Activated CD8-positive, alpha-beta memory T cell treated with anti-CD3 and anti-CD28 coated beads for 1 hour (primary cell): Measurements from ENCODE around the gene CDC42EP4.
"Not testable (repeated sequence)": the region's sequence is repeated elsewhere in the genome, so short reads cannot be mapped to it uniquely, and the experiment has no call there.

Experiments
- DNase-seq, 2 donors: peaks; one replicate each; pipeline ENCODE4 v3.0.0-alpha.2; 2020; ENCODE audit warnings: low read depth in 1 of 2; ENCODE audit errors: extremely low read depth in 1 of 2

CDC42EP4 gene

DNA sequence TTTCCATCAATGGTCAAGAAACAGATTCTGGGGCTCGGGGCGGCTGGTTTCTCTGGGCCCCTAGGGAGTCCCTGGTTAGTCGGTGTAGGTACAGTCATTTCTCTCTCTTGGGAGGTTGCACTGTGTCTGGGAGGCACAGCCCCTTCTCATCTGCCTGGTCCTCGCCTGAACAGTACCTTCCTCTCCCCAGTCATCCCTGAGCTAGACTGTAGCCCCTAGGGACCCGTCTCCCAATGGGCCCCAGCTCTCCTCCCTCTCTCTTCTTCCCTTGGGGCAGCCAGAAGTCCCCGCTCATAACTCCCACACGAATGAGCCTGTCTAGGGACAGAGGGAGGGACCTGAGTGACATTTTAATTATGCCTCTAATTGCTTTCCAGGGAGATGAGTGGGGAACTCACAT, 29.9 kb downstream of the CDC42EP4 start:
- DNase-seq = no peak

DNA sequence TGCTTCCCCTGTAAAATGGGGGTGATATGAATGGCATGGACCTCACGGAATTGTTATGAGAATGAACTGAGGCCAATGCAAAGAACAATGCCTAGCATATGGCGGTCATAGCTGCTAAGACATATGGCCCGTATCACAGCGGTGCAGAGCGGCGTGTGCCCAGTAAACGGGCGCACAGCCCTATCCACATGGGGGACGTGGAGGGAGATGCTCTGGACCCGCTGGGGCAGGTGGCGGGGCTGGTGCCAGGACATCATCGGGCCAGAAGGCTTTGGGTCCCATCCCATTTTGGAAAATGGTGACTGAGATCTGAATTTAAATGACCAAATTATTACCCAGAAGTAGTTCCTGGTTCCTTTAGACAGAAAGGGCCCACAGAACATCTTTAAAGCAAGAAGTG, 31.6 kb downstream of the CDC42EP4 start:
- no peak for DNase-seq

DNA sequence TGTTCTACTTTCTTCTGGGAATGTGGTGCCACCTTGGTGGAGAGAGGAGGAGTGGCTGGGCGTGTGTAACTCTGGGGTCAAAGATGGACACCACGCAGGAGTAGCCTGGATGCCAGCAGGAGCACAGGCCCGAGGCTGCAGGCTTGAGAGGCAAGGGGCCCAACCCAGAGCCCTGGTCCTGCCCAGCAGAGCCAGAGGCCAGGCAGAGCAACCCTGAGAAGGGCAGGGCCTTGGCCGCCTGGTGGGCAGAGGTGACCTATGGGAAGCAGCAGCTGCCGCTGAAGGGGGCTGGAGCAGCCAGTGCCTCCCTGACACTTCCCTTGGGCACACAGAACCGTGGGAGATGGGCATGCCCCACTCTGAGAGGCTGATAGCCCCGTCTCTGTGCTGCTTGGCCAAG, 32.1 kb downstream of the CDC42EP4 start:
- DNase-seq = no peak

GRCh38 chr17:73278465-73279453, 33.0 kb downstream of the CDC42EP4 start:
- DNase-seq = no peak

DNA sequence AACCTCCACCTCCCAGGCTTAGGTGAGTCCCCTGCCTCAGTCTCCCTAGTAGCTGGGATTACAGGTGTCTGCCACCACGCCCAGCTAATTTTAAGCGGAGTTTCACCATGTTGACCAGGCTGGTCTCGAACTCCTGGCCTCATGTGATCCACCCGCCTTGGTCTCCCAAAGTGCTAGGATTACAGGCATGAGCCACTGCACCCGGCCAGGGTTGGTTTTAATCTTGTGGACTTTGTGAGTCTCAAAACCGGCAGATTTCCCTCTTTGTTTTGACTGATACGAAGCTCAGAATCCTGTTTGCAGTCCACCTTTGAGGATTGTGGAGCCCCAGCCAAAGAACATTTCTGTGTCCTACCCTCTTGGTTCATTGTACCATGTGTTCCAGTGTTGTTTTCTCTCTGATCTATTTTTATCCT, 33.7 kb downstream of the CDC42EP4 start:
- DNase-seq = no peak

GRCh38 chr17:73274490-73274889, 37.3 kb downstream of the CDC42EP4 start:
- DNase-seq = no peak

DNA sequence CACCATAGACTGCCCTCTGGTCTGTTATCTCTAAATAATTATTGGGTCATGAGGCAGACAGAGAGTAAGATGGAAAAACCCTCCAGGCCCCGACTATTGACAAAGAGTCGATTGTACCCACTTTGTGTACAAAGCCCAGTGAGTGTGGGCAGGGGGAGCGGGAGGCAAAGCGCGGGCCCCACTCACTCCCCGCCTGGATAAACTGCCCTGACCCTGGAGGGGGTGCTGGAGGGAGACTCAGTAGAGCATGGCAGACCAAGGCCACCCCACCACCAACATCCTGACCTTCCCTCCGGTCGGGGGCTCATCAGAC, 38.9 kb downstream of the CDC42EP4 start:
- no peak for DNase-seq

- DNase-seq = no peak
Measured at GRCh38 chr17:73271072-73271471, 40.7 kb downstream of the CDC42EP4 start.

- no peak for DNase-seq
Measured at GRCh38 chr17:73269791-73270190, 42.0 kb downstream of the CDC42EP4 start.

GRCh38 chr17:73269329-73269615, 42.5 kb downstream of the CDC42EP4 start:
- DNase-seq = no peak

DNA sequence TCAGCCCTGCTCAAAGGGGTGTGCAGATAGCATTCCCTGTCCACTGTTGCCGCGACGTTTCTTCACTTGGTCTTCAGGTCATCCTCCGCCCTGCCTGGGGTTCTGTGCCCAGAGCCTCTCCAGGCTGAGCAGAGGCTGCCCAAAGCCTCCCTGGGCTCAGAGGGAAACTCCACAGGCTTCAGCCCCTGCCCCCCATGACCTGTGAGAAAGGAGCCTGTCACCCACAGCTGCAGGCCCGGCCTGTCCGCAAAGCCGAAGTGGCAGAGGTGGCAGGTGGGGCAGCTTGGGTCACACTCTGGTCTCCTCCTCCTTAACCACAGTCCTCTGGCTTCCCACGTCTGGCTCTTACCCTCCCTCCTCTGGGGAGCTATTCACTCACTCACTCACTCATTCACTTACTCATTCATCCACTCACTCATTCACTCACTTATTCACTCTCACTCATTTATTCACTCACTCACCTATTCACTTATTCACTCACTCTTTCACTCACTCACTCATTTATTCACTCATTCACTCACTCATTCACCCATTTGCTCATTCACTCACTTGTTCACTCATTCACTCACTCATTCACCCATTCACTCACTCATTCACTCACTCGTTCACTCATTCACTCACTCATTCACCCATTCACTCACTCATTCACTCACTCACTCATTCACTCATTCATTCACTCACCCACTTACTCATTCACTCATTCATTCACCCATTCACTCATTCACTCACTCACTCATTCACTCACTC, 43.0 kb downstream of the CDC42EP4 start:
- no peak for DNase-seq

DNA sequence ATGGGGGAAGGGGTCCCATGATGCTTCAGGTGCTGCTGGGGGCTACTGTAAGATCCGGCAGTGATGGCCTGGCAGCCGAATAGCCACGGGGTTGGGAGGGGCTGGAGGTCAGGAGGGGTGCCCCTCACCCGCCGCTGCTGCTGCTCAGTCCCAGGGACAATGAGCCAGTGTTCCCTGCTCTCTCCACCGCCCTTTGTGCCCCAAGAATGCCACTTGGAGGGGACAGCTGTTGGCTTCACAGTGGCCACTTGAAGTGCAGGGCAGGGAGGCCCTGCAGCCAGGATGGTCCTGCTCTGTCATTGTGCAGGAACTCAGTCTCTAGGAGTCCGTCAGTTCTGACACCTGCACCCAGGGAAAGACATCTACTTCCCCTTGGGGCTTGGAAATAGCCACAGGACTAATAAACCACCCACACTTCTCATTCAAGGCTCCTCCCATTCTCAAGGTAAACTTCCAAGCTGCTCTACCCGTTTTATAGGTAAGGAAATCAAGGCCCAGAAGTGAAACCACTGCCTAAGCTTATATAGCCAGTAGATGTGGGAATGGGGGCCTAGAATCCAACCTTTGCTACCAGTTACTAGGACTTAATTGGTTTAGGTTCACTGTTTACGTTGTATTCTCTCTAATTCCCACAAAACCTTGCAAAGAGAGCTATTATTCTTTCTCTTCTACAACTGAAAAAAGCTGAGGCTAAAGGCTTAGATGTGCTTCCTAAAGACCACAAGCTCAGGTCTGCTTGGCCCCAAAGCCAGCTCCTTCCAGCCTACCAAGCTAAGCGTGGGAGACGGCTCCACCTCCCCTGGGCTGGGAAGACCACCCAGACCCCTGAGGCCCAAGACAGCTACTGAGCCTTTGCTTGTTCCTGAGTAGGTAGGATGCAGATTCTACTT, 43.9 kb downstream of the CDC42EP4 start:
- no peak for DNase-seq

- no peak for DNase-seq
Measured at GRCh38 chr17:73266796-73267195, 45.0 kb downstream of the CDC42EP4 start.

GRCh38 chr17:73265646-73266640, 45.9 kb downstream of the CDC42EP4 start:
- DNase-seq = no peak

GRCh38 chr17:73264448-73264847, 47.4 kb downstream of the CDC42EP4 start:
- DNase-seq = not testable (repeated sequence)

DNA sequence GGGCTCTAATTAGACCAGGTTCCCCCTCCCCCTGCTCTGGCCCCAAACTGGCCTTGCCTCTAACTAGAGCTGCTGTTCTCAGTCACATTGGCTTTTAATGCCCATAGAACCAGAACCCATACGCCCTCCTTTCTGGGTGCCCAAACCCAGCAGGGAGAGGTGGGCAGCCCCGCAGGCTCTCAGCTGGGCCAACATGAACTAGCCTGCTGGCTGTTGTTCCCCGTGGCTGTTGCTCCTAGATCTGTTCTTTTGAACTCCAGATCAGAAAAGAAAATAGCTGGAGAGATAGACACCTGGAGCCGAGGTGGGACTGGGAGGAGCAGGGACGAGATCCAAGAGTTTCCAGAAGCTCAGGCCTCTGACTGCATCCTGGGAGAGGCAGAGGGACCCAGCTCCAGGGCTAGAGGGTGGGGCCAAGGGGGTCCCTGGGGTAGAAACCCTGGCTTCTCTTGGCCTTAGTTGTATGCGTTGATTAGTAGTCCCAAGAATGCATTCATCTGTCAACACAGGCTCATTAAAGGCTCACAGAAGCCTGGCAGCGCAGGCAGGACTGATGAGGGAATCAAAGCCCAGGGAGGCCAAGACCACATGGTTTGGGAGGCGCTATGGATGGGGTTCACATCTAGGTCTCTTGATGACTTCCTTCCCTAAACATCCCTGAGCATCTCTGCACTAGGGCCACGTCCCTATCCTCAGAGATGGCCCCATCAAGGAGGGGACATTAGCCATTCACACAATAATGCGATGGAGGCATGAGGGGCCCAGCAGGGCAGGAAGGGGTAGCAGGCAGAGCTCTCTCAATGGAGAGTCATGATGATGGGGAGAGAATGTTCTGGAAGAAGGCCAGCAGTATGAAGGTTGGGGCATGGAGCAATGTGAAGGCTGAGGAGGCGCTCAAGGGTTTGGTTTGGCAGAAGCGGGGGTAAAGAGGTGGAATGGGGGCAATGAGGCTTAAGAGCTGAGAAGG, 48.8 kb downstream of the CDC42EP4 start:
- no peak for DNase-seq

DNA sequence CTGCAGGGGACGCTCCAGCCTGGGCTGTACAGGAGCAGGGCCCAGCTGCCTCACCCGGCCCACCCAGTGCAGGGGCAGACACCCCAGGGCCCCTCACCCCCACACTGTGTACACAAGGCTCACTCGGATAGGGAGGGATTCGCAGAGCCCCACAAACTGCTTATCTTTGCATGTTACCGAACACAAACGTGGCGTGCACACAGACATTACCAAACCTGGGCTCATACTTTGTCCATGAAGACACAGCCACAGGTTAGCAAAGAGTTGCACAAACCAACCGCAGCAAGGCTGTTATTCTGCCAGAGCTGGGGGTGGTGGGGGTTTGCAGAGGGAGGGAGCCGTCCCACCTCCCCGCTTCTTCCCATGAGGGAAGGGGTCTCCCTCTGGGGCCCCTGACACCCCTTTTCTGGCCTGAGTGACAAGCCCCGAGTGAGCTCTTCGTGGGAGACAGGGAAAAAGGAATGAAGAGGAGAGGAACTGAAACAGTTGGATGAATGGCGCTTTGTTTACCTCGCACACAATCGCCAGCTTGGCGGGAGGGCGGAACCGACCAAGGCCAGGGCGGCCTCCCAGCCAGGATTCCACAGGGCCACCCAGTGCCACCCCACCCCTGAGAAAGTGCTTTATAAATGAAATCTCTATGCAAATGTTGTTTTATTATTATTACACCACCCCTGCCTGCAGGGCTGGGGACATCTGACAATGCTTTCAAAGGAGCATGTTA, 49.7 kb downstream of the CDC42EP4 start:
- no peak for DNase-seq

- no peak for DNase-seq
Measured at GRCh38 chr17:73261617-73261951, 50.2 kb downstream of the CDC42EP4 start, which contains the start of gene CPSF4L. Gene CPSF4L, minus strand, starts transcription at chr17:73261880. Its CDS starts 62 bp downstream, at chr17:73261818.
